DND-41 (cell line): ENCODE results near the gene SERP1.

Experiments
- ATAC-seq: fragments of 200-7000 bp; cut with Tn5 transposase; 3 replicates; pipeline ENCODE4 v1.9.1; 2021; ENCODE audit warnings: low read depth; ENCODE audit not compliant: insufficient read depth
- DNase-seq: peaks from one replicate; pipeline ENCODE4 v3.0.0-alpha.2; 2020
- H2AFZ ChIP-seq: 2 replicates; pipeline ENCODE4 v1.6.0; 2012; ENCODE audit warnings: low read depth, low read length
- H3K27ac ChIP-seq: 2 replicates; pipeline ENCODE4 v1.5.1; 2012; ENCODE audit warnings: low read length, inconsistent platforms
- H3K27me3 ChIP-seq: fragments of 200-600 bp; sonication (generic); 2 replicates; pipeline ENCODE4 v1.6.0; 2012; ENCODE audit warnings: low read length, mild to moderate bottlenecking, inconsistent platforms; ENCODE audit not compliant: insufficient read depth, poor library complexity
- H3K36me3 ChIP-seq: 2 replicates; pipeline ENCODE4 v1.5.1; 2012; ENCODE audit warnings: low read length, inconsistent platforms; ENCODE audit not compliant: insufficient read depth
- H3K4me1 ChIP-seq: 2 replicates; pipeline ENCODE4 v1.5.1; 2012; ENCODE audit warnings: mild to moderate bottlenecking, low read length; ENCODE audit not compliant: insufficient read depth
- H3K4me2 ChIP-seq: 2 replicates; pipeline ENCODE4 v1.6.0; 2012; ENCODE audit warnings: mild to moderate bottlenecking, moderate library complexity, low read length, inconsistent platforms; ENCODE audit not compliant: insufficient read depth
- H3K4me3 ChIP-seq, 2 experiments: fragments of 200-600 bp in 1 of 2; shearing (Covaris generic) in 1 of 2; 2 replicates each; pipeline ENCODE4 v1.5.1; 2012 to 2016; ENCODE audit warnings: inconsistent platforms in 2 of 2, low read length in 2 of 2, mild to moderate bottlenecking in 2 of 2, low read depth in 1 of 2, moderate library complexity in 1 of 2
- H3K79me2 ChIP-seq: 2 replicates; pipeline ENCODE4 v1.6.0; 2012; ENCODE audit warnings: low read length, inconsistent platforms; ENCODE audit not compliant: insufficient read depth
- H3K9ac ChIP-seq: 2 replicates; pipeline ENCODE4 v1.6.0; 2012; ENCODE audit warnings: low read depth, mild to moderate bottlenecking, inconsistent platforms, low read length, moderate library complexity
- H3K9me3 ChIP-seq: 2 replicates; pipeline ENCODE4 v1.5.1; 2012; ENCODE audit warnings: low read length, moderate library complexity, mild to moderate bottlenecking, inconsistent platforms; ENCODE audit not compliant: insufficient read depth, severe bottlenecking
- H4K20me1 ChIP-seq: 2 replicates; pipeline ENCODE4 v1.6.0; 2012; ENCODE audit warnings: low read length; ENCODE audit not compliant: insufficient read depth
- CTCF ChIP-seq: IDR thresholded peaks from 2 replicates; pipeline ENCODE4 v1.5.1; 2012; ENCODE audit warnings: borderline replicate concordance, low read length, moderate library complexity, mild to moderate bottlenecking; ENCODE audit not compliant: poor library complexity, severe bottlenecking; ENCODE audit errors: extremely low read depth
- EZH2 ChIP-seq: IDR thresholded peaks from 3 replicates; pipeline ENCODE4 v1.6.1; 2012; ENCODE audit warnings: borderline replicate concordance, low read depth, mild to moderate bottlenecking, moderate library complexity, low read length, inconsistent platforms; ENCODE audit not compliant: severe bottlenecking

The SERP1 gene

GRCh38 chr3:150581174-150581573 lies 34.9 kb upstream of the SERP1 start:
- ATAC-seq (no peak), DNase-seq (no peak)
- Histone ChIP-seq H3K4me2 (no peak overlapping the region), H3K9me3 (no peaks in the 10 kb centered on the region), H3K79me2 (peaks cover 32% of the 10 kb centered on the region), H3K9ac (no peak overlapping the region), H3K27me3 (no peaks in the 10 kb centered on the region), H3K4me3 (no peak overlapping the region), H3K36me3 (peaks cover 89% of the 10 kb centered on the region), H3K4me1 (no peaks in the 10 kb centered on the region), H3K27ac (no peak overlapping the region), H2AFZ (no peak overlapping the region), H4K20me1 (0 out of 2 replicates have a peak, but pooled peaks cover 3% of the 10 kb centered on the region)
- TF ChIP-seq EZH2: no peak
- TF ChIP-seq CTCF: no peak

DNA sequence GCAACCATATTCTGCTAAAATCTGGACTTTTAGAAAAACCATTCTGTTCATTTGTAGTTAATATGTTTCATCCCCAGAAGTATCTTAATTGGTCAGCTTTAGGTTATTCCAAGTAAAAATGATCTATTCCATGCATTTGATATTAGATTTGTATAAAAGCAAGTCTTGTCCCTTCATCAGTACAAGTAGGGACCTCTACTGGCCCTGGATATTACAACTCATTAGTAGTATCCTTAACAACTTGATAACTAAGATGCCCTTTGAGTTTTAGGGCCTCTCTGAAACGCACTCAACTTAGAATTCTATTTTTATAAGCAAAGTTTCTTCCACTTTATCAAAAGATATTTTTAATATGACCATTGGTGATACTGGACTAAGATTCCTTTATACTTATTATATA lies 31.6 kb upstream of the SERP1 start:
- ATAC-seq (no peak), DNase-seq (no peak)
- Histone ChIP-seq H3K9ac (no peak overlapping the region), H3K79me2 (peaks cover 33% of the 10 kb centered on the region), H3K4me1 (no peaks in the 10 kb centered on the region), H3K27me3 (no peaks in the 10 kb centered on the region), H3K4me2 (no peak overlapping the region), H2AFZ (no peak overlapping the region), H3K27ac (no peak overlapping the region), H3K4me3 (no peak overlapping the region), H4K20me1 (0 out of 2 replicates have a peak, but pooled peaks cover 3% of the 10 kb centered on the region), H3K9me3 (no peaks in the 10 kb centered on the region), H3K36me3 (peaks cover 82% of the 10 kb centered on the region)
- TF ChIP-seq EZH2 (no peak), CTCF (no peak)

DNA sequence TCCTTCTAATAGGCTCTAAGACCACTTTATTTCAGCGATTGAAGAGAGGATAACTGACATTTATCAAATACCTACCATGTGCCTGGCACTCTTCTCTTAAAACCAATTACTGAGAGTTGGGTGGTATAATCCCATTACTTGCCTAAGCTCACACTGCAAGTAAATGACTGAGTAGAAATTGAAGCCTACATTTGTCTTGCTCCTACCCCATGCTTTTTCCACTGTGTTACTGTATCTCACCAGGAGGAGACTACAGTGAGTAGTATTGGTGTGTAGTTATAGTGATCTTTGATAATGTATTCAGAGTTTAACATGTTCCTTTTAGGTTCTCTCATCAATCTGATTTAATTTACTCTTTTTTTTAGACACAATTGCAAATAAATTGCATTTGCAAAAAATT lies 21.0 kb upstream of the SERP1 start:
- Histone ChIP-seq H3K27me3 (no peaks in the 10 kb centered on the region), H3K9ac (no peak overlapping the region), H3K27ac (no peak overlapping the region), H3K4me2 (no peak overlapping the region), H3K36me3 (peaks cover 92% of the 10 kb centered on the region), H2AFZ (no peak overlapping the region), H4K20me1 (0 out of 2 replicates have a peak, but pooled peaks cover 6% of the 10 kb centered on the region), H3K79me2 (peaks cover 9% of the 10 kb centered on the region; the same call in 1 of the 2 replicates), H3K4me1 (no peaks in the 10 kb centered on the region), H3K9me3 (no peaks in the 10 kb centered on the region), H3K4me3 (no peak overlapping the region)
- no peak for DNase-seq
- TF ChIP-seq CTCF (no peak), EZH2 (no peak)
- ATAC-seq: no peak

DNA sequence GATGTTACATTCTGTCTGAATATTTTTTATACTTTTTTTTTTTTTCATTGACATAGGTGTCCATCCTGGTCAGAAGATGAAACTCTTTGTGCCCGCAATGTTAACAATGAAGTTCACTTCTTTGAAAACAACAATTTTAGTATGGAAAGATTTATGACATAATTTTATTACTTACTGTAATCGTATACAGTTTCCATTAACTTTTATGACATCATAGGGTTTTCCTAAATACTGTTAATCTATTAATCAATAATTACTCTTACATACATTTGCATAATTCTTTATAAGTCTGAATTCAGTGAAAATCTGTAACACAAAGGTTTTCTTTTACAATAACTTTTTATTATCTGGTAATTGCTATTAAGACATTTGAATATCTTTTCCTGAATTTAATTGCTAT lies 17.9 kb upstream of the SERP1 start:
- Histone ChIP-seq H3K4me2 (no peak overlapping the region), H2AFZ (no peak overlapping the region), H3K4me1 (no peaks in the 10 kb centered on the region), H3K79me2 (peaks cover 25% of the 10 kb centered on the region), H3K27ac (no peak overlapping the region), H3K9me3 (no peaks in the 10 kb centered on the region), H3K27me3 (no peaks in the 10 kb centered on the region), H3K4me3 (no peak overlapping the region), H3K36me3 (peaks cover 72% of the 10 kb centered on the region), H4K20me1 (peaks cover 6% of the 10 kb centered on the region; the same call in 1 of the 2 replicates), H3K9ac (no peak overlapping the region)
- no peak for ATAC-seq
- DNase-seq: no peak
- TF ChIP-seq CTCF: no peak
- no peak for TF ChIP-seq EZH2
